HEK293 (cell line): Measurements from ENCODE around the gene SNCB.

ENCODE experiments used
- CTCF ChIA-PET: fragments of 350-600 bp; formaldehyde crosslinking; extraction: SDS; loops from one replicate; lab custom pipeline; 2021; ENCODE audit warnings: antibody characterized with exemption; lab: Yijun Ruan, JAX
- POLR2A ChIA-PET: fragments of 300-600 bp; formaldehyde crosslinking; extraction: SDS; loops from one replicate; lab custom pipeline; 2020; ENCODE audit warnings: antibody characterized with exemption, inconsistent platforms; lab: Yijun Ruan, JAX
- H3K27ac ChIP-seq: fragments of 200-500 bp; sonication (Bioruptor generic); 2 replicates; pipeline ENCODE4 v1.5.1; 2014; ENCODE audit warnings: low read depth, low read length, control low read depth, inconsistent platforms; ENCODE audit errors: extremely low read depth
- H3K36me3 ChIP-seq, 2 experiments: fragments of 200-500 bp in 1 of 2; sonication (Bioruptor generic) in 1 of 2; 1 replicate in 1 of 2; 2 replicates in 1 of 2; pipeline ENCODE4 v1.5.1; 2014 to 2017; ENCODE audit warnings: inconsistent platforms in 2 of 2, low read length in 2 of 2; ENCODE audit not compliant: control insufficient read depth in 2 of 2, insufficient read depth in 1 of 2
- H3K4me1 ChIP-seq: fragments of 200-500 bp; sonication (Bioruptor generic); 2 replicates; pipeline ENCODE4 v1.5.1; 2014; ENCODE audit warnings: mild to moderate bottlenecking, low read length, inconsistent platforms; ENCODE audit not compliant: control insufficient read depth, insufficient read depth
- H3K4me3 ChIP-seq: 2 replicates; pipeline ENCODE4 v1.5.1; 2011; ENCODE audit warnings: low read depth, mild to moderate bottlenecking, control low read depth, low read length, moderate library complexity
- H3K9me3 ChIP-seq: fragments of 200-500 bp; sonication (Bioruptor generic); 2 replicates; pipeline ENCODE4 v1.5.1; 2014; ENCODE audit warnings: low read depth, low read length, inconsistent platforms; ENCODE audit not compliant: control insufficient read depth, insufficient read depth
- KLF1 ChIP-seq: fragments of 450-650 bp; formaldehyde crosslinking; IDR thresholded peaks from 2 replicates; pipeline ENCODE4 v1.5.1; 2016; ENCODE audit warnings: missing biosample characterization, missing genetic modification characterization
- MZF1 ChIP-seq: fragments of 450-650 bp; formaldehyde crosslinking; IDR thresholded peaks from 2 replicates; pipeline ENCODE4 v1.5.1; 2017; ENCODE audit warnings: missing biosample characterization, missing genetic modification characterization, borderline replicate concordance
- SP3 ChIP-seq: fragments of 450-650 bp; formaldehyde crosslinking; IDR thresholded peaks from 2 replicates; pipeline ENCODE4 v1.5.1; 2016; ENCODE audit warnings: missing biosample characterization, missing genetic modification characterization
- ZBTB17 ChIP-seq: fragments of 450-650 bp; formaldehyde crosslinking; IDR thresholded peaks from 2 replicates; pipeline ENCODE4 v1.5.1; 2016; ENCODE audit warnings: missing biosample characterization, missing genetic modification characterization
- ZNF132 ChIP-seq: fragments of 450-650 bp; formaldehyde crosslinking; IDR thresholded peaks from 2 replicates; pipeline ENCODE4 v1.5.1; 2017; ENCODE audit warnings: missing biosample characterization, missing genetic modification characterization, borderline replicate concordance
- ZNF174 ChIP-seq: fragments of 450-650 bp; formaldehyde crosslinking; IDR thresholded peaks from 2 replicates; pipeline ENCODE4 v1.5.0; 2017; ENCODE audit warnings: missing biosample characterization, mild to moderate bottlenecking, missing genetic modification characterization
- ZNF548 ChIP-seq: fragments of 450-650 bp; formaldehyde crosslinking; IDR thresholded peaks from 2 replicates; pipeline ENCODE4 v1.5.1; 2016; ENCODE audit warnings: missing biosample characterization, missing genetic modification characterization
- ZNF623 ChIP-seq: fragments of 450-650 bp; formaldehyde crosslinking; IDR thresholded peaks from 2 replicates; pipeline ENCODE4 v1.5.1; 2016; ENCODE audit warnings: missing biosample characterization, missing genetic modification characterization
- ZNF626 ChIP-seq: fragments of 450-650 bp; sonication (Bioruptor Pico); formaldehyde crosslinking; IDR thresholded peaks from 2 replicates; pipeline ENCODE4 v1.5.1; 2018; ENCODE audit warnings: missing biosample characterization, missing genetic modification characterization, inconsistent platforms
- ZNF629 ChIP-seq: fragments of 450-650 bp; formaldehyde crosslinking; IDR thresholded peaks from 2 replicates; pipeline ENCODE4 v1.5.1; 2017; ENCODE audit warnings: missing biosample characterization, missing genetic modification characterization
- ZNF654 ChIP-seq: fragments of 450-650 bp; formaldehyde crosslinking; IDR thresholded peaks from 2 replicates; pipeline ENCODE4 v1.5.1; 2016; ENCODE audit warnings: low read depth, missing biosample characterization, missing genetic modification characterization
- TF ChIP-seq, protein P1 (sequence below): fragments of 450-650 bp; formaldehyde crosslinking; IDR thresholded peaks from 2 replicates; pipeline ENCODE4 v1.5.1; 2016; ENCODE audit warnings: missing biosample characterization, missing genetic modification characterization
- TF ChIP-seq, protein P2 (sequence below): fragments of 450-650 bp; formaldehyde crosslinking; IDR thresholded peaks from 2 replicates; pipeline ENCODE4 v1.5.1; 2016; ENCODE audit warnings: missing biosample characterization, missing genetic modification characterization, borderline replicate concordance

SNCB gene

DNA sequence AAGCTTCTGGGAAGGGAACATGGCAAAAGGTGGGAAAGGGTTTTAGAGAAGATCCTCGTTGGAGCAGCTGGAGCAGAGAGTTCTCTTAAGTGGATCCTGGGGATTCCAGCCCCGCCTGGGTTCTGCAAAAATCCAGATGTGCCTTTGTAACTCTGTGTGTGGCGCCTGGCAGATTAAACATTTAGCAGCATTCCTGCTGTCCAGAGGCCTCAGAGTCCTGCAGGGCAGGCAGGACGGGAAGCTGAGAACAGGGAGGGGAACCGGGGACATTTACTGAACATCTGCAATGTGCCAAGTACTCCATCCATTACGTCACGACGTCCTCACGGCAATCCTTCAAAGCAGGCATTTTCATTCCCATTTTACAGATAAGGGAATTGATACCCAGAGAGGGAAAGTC, 6.1 kb upstream of the SNCB start (continued):
- TF ChIP-seq, protein P1, sequence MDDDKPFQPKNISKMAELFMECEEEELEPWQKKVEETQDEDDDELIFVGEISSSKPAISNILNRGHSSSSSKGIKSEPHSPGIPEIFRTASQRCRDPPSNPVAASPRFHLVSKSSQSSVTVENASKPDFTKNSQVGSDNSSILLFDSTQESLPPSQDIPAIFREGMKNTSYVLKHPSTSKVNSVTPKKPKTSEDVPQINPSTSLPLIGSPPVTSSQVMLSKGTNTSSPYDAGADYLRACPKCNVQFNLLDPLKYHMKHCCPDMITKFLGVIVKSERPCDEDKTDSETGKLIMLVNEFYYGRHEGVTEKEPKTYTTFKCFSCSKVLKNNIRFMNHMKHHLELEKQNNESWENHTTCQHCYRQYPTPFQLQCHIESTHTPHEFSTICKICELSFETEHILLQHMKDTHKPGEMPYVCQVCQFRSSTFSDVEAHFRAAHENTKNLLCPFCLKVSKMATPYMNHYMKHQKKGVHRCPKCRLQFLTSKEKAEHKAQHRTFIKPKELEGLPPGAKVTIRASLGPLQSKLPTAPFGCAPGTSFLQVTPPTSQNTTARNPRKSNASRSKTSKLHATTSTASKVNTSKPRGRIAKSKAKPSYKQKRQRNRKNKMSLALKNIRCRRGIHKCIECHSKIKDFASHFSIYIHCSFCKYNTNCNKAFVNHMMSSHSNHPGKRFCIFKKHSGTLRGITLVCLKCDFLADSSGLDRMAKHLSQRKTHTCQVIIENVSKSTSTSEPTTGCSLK (tag by site-specific recombination), result no peak
- TF ChIP-seq ZNF629 (tag by site-specific recombination) (no peak), SP3 (tag by site-specific recombination) (no peak), ZNF654 (no peak), ZNF174 (no peak), ZNF623 (no peak)

DNA sequence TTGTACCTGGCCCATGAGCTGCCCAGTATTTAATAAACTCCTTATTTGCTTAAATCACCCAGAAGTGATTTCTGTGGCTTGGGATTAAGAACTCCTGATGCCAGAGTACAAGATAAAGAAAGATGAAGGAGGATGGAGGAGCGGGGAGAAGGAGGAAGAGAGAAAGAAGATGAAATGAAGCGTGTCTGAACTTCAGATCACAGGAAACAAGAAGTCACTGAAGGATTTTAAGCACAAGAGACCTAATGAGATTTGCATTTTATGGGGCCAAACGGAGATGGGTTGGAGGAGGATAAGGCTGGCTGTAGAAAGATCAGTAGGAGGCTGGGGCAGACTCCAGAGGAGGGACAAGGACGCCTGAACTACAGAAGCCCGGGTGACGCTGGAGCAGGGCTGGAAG, 3.3 kb upstream of the SNCB start:
- Histone ChIP-seq H3K9me3 (no peaks in the 10 kb centered on the region), H3K27ac (no peak overlapping the region), H3K36me3 (no peaks in the 10 kb centered on the region), H3K4me3 (no peak overlapping the region), H3K4me1 (peaks cover 4% of the 10 kb centered on the region; the same call in 1 of the 2 replicates)
- ChIA-PET CTCF (interaction anchor here (0.7 to 1.5 kb wide), 2 partner anchors 13 to 185 kb away, joined by 3 to 5 read pairs; partner anchors contain the start of genes FAF2 and TSPAN17), POLR2A (no interaction called here)
- TF ChIP-seq ZNF548 (no peak), ZNF132 (no peak), MZF1 (tag by site-specific recombination) (no peak), ZBTB17 (tag by site-specific recombination) (peak; percentile 68)

DNA sequence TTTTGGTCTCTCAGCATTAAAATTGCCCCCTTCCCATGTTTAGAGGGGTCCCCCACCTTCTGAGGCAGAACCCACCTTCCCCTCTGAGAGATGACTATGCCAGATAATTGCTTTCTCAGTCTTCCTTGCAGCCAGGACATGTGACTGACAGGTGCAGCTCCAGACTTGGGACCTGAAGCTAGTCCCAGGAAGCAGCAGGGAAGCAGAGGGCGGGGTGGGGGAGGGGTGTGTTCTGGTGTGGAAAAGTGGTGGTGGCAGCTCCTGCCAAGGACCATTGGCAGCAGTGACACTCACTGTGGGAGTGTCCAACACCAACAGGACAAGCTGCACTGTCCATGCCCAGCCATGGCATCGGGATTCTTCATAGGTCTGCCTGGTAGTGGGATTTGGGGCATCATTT, 2.4 kb upstream of the SNCB start:
- CTCF ChIA-PET, result interaction anchor here (0.7 kb wide), 1 partner anchor 277 kb away, joined by 3 read pairs; no protein-coding TSS in a partner anchor

More for the DNA sequence above, 2.4 kb upstream of the SNCB start:
- POLR2A ChIA-PET, result interaction anchor here (0.9 kb wide), 1 partner anchor 22 kb away, joined by 3 read pairs; no protein-coding TSS in a partner anchor
- H3K4me1 ChIP-seq, result peaks cover 4% of the 10 kb centered on the region; the same call in 1 of the 2 replicates
- H3K4me3 ChIP-seq, result no peak overlapping the region
- H3K9me3 ChIP-seq, result no peaks in the 10 kb centered on the region
- no peaks in the 10 kb centered on the region for H3K36me3 ChIP-seq
- no peak overlapping the region for H3K27ac ChIP-seq
- TF ChIP-seq, protein P2, sequence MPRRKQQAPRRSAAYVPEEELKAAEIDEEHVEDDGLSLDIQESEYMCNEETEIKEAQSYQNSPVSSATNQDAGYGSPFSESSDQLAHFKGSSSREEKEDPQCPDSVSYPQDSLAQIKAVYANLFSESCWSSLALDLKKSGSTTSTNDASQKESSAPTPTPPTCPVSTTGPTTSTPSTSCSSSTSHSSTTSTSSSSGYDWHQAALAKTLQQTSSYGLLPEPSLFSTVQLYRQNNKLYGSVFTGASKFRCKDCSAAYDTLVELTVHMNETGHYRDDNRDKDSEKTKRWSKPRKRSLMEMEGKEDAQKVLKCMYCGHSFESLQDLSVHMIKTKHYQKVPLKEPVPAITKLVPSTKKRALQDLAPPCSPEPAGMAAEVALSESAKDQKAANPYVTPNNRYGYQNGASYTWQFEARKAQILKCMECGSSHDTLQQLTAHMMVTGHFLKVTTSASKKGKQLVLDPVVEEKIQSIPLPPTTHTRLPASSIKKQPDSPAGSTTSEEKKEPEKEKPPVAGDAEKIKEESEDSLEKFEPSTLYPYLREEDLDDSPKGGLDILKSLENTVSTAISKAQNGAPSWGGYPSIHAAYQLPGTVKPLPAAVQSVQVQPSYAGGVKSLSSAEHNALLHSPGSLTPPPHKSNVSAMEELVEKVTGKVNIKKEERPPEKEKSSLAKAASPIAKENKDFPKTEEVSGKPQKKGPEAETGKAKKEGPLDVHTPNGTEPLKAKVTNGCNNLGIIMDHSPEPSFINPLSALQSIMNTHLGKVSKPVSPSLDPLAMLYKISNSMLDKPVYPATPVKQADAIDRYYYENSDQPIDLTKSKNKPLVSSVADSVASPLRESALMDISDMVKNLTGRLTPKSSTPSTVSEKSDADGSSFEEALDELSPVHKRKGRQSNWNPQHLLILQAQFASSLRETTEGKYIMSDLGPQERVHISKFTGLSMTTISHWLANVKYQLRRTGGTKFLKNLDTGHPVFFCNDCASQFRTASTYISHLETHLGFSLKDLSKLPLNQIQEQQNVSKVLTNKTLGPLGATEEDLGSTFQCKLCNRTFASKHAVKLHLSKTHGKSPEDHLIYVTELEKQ (tag by site-specific recombination), result 0 out of 2 replicates have a peak, but pooled peaks have one; percentile 25
- TF ChIP-seq ZNF626 (no peak), KLF1 (tag by site-specific recombination) (peak; percentile 23; the same call in 1 of the 2 replicates)
